ENCODE results near the gene MRPL19.

- TF ChIP-seq CTCF (IDR thresholded peaks at IDR 0.05; ENCODE audit: borderline replicate concordance, extremely low read depth, low read length, poor library complexity, severe bottlenecking) (no peak), EZH2 (IDR thresholded peaks at IDR 0.05; ENCODE audit: borderline replicate concordance, low read depth, low read length, severe bottlenecking) (no peak)
Measured at GRCh38 chr2:75597949-75598348, 48.6 kb upstream of the MRPL19 start.
